Measurements from ENCODE around the gene ROCK2.

DNA sequence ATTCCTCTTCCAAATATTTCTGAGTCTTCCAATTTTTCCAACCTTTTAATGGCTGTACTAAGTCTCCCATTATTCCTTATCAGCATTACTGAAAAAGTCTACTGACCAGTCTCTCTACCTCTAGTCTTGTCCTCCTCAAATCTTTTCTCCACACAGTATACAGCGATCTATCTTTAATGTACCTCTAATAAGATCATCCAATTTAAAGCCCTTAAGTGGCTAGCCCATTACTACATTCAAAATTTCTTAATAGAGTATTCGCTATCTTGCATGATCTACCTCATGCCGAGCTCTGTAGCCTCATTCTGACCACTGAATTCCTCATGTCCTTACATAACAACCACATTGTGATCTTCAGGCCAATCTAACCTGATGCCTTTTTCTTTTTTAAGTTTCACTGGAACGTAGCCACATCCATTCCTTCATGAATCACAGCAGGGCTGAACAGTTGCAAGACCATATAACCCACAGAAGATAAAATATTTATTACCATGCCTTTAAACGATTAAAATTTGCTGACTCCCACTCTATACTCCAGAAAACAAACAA, 131.3 kb downstream of the ROCK2 start:
- TF ChIP-seq, protein P1, sequence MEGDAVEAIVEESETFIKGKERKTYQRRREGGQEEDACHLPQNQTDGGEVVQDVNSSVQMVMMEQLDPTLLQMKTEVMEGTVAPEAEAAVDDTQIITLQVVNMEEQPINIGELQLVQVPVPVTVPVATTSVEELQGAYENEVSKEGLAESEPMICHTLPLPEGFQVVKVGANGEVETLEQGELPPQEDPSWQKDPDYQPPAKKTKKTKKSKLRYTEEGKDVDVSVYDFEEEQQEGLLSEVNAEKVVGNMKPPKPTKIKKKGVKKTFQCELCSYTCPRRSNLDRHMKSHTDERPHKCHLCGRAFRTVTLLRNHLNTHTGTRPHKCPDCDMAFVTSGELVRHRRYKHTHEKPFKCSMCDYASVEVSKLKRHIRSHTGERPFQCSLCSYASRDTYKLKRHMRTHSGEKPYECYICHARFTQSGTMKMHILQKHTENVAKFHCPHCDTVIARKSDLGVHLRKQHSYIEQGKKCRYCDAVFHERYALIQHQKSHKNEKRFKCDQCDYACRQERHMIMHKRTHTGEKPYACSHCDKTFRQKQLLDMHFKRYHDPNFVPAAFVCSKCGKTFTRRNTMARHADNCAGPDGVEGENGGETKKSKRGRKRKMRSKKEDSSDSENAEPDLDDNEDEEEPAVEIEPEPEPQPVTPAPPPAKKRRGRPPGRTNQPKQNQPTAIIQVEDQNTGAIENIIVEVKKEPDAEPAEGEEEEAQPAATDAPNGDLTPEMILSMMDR (IDR thresholded peaks at IDR 0.05 in 8 of 11, conservative IDR thresholded peaks at IDR 0.05 in 3 of 11): no peak
- TF ChIP-seq POLR2A (IDR thresholded peaks at IDR 0.05): no peak
- TF ChIP-seq POLR2AphosphoS5 (IDR thresholded peaks at IDR 0.05): no peak
